Measurements from ENCODE around the gene GRHL3.

The GRHL3 gene

DNA sequence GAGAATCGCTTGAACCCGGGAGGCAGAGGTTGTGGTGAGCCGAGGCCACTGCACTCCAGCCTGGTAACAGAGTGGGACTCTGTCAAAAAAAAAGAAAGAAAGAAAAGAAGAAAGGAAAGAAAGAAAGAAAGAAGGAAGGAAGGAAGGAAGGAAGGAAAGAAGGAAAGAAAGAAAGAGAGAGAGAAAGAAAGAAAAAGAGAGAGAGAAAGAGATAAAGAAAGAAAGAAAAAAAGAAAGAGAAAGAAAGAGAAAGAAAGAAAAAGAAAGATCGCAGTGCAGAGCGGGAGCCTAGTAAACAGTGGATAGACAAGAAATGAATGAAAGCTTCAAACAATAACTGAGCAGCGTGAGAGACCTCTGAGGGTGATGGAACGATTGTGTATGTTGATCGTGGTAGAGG, 20.6 kb upstream of the GRHL3 start:
- no peak for DNase-seq (ENCODE audit: low spot score)
- TF ChIP-seq, protein P1, sequence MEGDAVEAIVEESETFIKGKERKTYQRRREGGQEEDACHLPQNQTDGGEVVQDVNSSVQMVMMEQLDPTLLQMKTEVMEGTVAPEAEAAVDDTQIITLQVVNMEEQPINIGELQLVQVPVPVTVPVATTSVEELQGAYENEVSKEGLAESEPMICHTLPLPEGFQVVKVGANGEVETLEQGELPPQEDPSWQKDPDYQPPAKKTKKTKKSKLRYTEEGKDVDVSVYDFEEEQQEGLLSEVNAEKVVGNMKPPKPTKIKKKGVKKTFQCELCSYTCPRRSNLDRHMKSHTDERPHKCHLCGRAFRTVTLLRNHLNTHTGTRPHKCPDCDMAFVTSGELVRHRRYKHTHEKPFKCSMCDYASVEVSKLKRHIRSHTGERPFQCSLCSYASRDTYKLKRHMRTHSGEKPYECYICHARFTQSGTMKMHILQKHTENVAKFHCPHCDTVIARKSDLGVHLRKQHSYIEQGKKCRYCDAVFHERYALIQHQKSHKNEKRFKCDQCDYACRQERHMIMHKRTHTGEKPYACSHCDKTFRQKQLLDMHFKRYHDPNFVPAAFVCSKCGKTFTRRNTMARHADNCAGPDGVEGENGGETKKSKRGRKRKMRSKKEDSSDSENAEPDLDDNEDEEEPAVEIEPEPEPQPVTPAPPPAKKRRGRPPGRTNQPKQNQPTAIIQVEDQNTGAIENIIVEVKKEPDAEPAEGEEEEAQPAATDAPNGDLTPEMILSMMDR (IDR thresholded peaks at IDR 0.05; ENCODE audit: extremely low read depth, insufficient read depth, missing control alignments): no peak
- in situ Hi-C loops (cut with MboI; ENCODE audit: low pct_unique_long_range_greater_than_20kb, low sequenced_read_pairs, unreplicated experiment): no loop called here

DNA sequence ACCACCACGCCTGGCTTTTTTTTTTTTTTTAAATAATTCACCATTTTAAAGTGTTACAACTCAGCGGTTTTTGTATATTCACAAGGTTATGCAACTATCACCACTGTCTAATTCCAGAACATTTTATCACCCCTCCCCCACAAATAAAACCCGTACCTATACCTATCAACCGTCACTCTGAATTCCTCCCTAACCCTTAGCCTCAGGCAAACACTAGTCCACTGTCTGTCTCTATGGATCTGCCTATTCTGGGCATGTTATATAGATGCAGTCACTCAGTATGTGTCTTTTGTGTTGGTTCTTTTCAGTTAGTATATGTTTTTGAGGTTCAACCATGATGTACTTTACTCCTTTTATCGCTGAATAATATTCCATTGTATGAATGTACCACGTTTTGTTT, 19.3 kb upstream of the GRHL3 start:
- TF ChIP-seq, protein P1 (IDR thresholded peaks at IDR 0.05; ENCODE audit: extremely low read depth, insufficient read depth, missing control alignments): no peak
- DNase-seq (ENCODE audit: low spot score): no peak
- in situ Hi-C loops (cut with MboI; ENCODE audit: low pct_unique_long_range_greater_than_20kb, low sequenced_read_pairs, unreplicated experiment): no loop called here

DNA sequence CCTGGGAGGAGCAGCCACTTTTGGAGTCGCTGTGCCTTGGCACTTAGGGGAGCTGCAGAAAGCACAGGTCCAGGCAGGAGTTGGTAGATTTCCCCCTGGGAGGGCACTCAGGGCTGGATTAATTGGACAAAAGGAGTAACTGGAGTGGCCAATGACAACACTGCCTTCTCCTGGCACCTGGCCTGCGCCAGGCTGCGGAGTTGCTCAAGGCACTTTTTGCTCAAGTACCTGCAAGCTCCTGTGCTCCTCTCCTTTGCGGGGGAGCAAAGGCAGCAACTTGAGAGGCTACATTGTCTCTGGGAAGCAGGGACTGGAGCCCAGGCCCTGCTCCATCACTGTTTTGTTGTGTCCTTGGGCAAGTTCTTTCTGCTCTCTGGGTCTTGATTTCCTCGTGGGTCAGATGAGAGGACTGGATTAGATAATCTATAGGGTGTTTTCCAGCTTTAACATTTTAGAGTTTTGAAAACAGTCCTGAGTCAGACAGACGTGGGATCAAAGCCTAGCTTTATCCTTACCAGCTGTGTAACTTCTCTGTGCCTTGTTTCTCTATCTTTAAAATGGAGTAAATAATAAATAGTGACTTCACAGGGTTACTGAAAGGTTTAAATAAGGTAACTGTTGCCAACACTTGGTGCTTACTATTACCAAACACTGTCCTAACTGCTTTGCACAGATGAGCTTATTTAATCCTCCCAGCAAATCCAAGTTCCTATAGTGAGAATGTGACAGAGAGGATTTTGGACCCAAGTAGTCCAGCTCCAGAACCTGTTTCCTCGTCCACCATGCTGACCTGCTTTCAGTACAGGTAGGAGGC, 18.0 kb upstream of the GRHL3 start:
- in situ Hi-C loops (cut with MboI; ENCODE audit: low pct_unique_long_range_greater_than_20kb, low sequenced_read_pairs, unreplicated experiment): no loop called here
- TF ChIP-seq, protein P1 (IDR thresholded peaks at IDR 0.05; ENCODE audit: extremely low read depth, insufficient read depth, missing control alignments): no peak
- no peak for DNase-seq (ENCODE audit: low spot score)

DNA sequence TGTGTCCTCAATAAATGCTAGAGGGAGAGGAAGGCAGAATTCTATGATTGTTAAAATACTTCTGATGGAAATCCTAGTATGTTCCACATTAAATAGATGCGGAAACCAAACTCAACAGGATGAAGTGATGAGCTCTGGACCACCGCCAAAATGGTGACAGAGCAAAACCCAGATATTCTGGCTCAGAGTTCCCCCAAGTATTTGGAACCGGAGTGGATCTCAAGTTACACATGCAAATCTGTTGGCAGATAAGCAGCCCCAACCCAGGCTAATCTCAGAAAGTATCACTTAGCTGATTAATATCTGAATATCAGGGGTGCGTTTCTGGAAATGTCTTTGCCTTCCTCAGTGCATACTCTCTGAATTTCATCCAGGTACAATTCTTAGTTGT, 17.4 kb upstream of the GRHL3 start:
- TF ChIP-seq, protein P1 (IDR thresholded peaks at IDR 0.05; ENCODE audit: extremely low read depth, insufficient read depth, missing control alignments): no peak
- DNase-seq (ENCODE audit: low spot score): no peak
- in situ Hi-C loops (cut with MboI; ENCODE audit: low pct_unique_long_range_greater_than_20kb, low sequenced_read_pairs, unreplicated experiment): no loop called here

DNA sequence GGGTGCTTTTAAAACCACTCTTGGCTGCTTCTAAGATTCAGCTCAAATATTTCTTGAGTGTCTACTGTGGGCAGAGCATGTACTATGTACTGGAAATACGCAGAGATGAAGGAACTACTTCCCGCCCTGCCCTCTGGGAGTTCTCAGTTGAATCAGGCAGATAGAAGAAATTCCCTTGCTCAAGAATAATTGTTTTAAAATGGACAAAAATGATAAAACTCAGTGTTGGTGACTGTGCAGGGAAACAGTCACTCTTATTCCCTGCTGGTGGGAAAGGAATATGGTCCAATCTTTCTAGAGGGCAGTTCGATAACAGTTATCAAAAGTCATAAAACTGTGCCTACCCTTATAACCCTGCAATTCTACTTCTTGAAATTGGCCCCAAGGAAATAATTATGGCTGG, 16.9 kb upstream of the GRHL3 start:
- no peak for DNase-seq (ENCODE audit: low spot score)
- TF ChIP-seq, protein P1 (IDR thresholded peaks at IDR 0.05; ENCODE audit: extremely low read depth, insufficient read depth, missing control alignments): no peak
- in situ Hi-C loops (cut with MboI; ENCODE audit: low pct_unique_long_range_greater_than_20kb, low sequenced_read_pairs, unreplicated experiment): no loop called here

DNA sequence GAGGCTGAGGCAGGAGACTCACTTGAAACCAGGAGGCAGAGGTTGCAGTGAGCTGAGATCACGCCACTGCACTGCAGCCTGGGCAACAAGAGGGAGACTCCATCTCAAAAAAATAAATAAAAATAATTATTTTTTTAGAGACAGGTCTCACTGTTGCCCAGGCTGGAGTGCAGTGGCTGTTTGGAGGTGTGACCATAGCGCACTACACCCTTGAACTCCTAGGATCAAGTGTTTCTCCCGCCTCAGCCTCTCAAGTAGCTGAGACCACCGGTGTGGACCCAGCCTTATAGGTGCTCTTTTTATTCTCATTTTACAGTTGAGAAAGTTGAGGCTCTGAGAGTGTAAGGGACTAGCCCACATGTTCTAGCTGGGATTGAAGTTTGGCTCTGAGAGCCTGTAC, 15.6 kb upstream of the GRHL3 start:
- no peak for DNase-seq (ENCODE audit: low spot score)
- TF ChIP-seq, protein P1 (IDR thresholded peaks at IDR 0.05; ENCODE audit: extremely low read depth, insufficient read depth, missing control alignments): no peak
- in situ Hi-C loops (cut with MboI; ENCODE audit: low pct_unique_long_range_greater_than_20kb, low sequenced_read_pairs, unreplicated experiment): no loop called here
